ENCODE measurements around the gene PSMD5.

The PSMD5 gene

GRCh38 chr9:120776788-120777187, 65.9 kb downstream of the PSMD5 start:
- Histone ChIP-seq H3K9me3 (ENCODE audit: control insufficient read depth, low read length) (no peaks in the 10 kb centered on the region), H3K4me2 (ENCODE audit: low read length) (no peak overlapping the region), H2AFZ (no peak overlapping the region), H3K9ac (no peak overlapping the region), H3K4me1 (no peaks in the 10 kb centered on the region), H3K27me3 (ENCODE audit: control insufficient read depth, insufficient read depth, low read length) (no peaks in the 10 kb centered on the region), H3K36me3 (ENCODE audit: control insufficient read depth, insufficient read depth, low read length) (no peaks in the 10 kb centered on the region), H3K4me3 (ENCODE audit: low read depth, low read length) (no peak overlapping the region), H3K27ac (no peak overlapping the region), H3K79me2 (no peaks in the 10 kb centered on the region)
- TF ChIP-seq CTCF (IDR thresholded peaks at IDR 0.05): no peak

- Histone ChIP-seq H3K79me2 (no peaks in the 10 kb centered on the region), H3K9ac (no peak overlapping the region), H3K4me1 (no peaks in the 10 kb centered on the region), H3K27ac (no peak overlapping the region), H2AFZ (no peak overlapping the region), H3K27me3 (ENCODE audit: control insufficient read depth, insufficient read depth, low read length) (no peaks in the 10 kb centered on the region), H3K36me3 (ENCODE audit: control insufficient read depth, insufficient read depth, low read length) (no peaks in the 10 kb centered on the region), H3K9me3 (ENCODE audit: control insufficient read depth, low read length) (no peaks in the 10 kb centered on the region), H3K4me2 (ENCODE audit: low read length) (no peak overlapping the region), H3K4me3 (ENCODE audit: low read depth, low read length) (no peak overlapping the region)
- no peak for TF ChIP-seq CTCF (IDR thresholded peaks at IDR 0.05)
Observed at GRCh38 chr9:120775859-120776258, 66.9 kb downstream of the PSMD5 start.

- no peaks in the 10 kb centered on the region for H3K27me3 ChIP-seq (ENCODE audit: control insufficient read depth, insufficient read depth, low read length)
- no peak overlapping the region for H3K9ac ChIP-seq
- H3K36me3 ChIP-seq (ENCODE audit: control insufficient read depth, insufficient read depth, low read length): no peaks in the 10 kb centered on the region
- no peak overlapping the region for H3K4me3 ChIP-seq (ENCODE audit: low read depth, low read length)
- no peak overlapping the region for H3K4me2 ChIP-seq (ENCODE audit: low read length)
- no peaks in the 10 kb centered on the region for H3K9me3 ChIP-seq (ENCODE audit: control insufficient read depth, low read length)
- H3K27ac ChIP-seq: no peak overlapping the region
- no peaks in the 10 kb centered on the region for H3K4me1 ChIP-seq
- H2AFZ ChIP-seq: no peak overlapping the region
- H3K79me2 ChIP-seq: no peaks in the 10 kb centered on the region
- TF ChIP-seq CTCF (IDR thresholded peaks at IDR 0.05): no peak
Observed at GRCh38 chr9:120774719-120775118, 68.0 kb downstream of the PSMD5 start.

GRCh38 chr9:120773256-120773655, 69.5 kb downstream of the PSMD5 start:
- Histone ChIP-seq H3K4me3 (ENCODE audit: low read depth, low read length) (no peak overlapping the region), H3K36me3 (ENCODE audit: control insufficient read depth, insufficient read depth, low read length) (no peaks in the 10 kb centered on the region), H3K9ac (no peak overlapping the region), H3K4me2 (ENCODE audit: low read length) (no peak overlapping the region), H3K79me2 (no peaks in the 10 kb centered on the region), H2AFZ (no peak overlapping the region), H3K27ac (no peak overlapping the region), H3K27me3 (ENCODE audit: control insufficient read depth, insufficient read depth, low read length) (no peaks in the 10 kb centered on the region), H3K4me1 (peaks cover 1% of the 10 kb centered on the region), H3K9me3 (ENCODE audit: control insufficient read depth, low read length) (no peaks in the 10 kb centered on the region)
- TF ChIP-seq CTCF (IDR thresholded peaks at IDR 0.05): no peak

- no peak for TF ChIP-seq CTCF (IDR thresholded peaks at IDR 0.05)
- H3K4me2 ChIP-seq (ENCODE audit: low read length): no peak overlapping the region
- H2AFZ ChIP-seq: no peak overlapping the region
- no peaks in the 10 kb centered on the region for H3K79me2 ChIP-seq
- no peaks in the 10 kb centered on the region for H3K36me3 ChIP-seq (ENCODE audit: control insufficient read depth, insufficient read depth, low read length)
- H3K27me3 ChIP-seq (ENCODE audit: control insufficient read depth, insufficient read depth, low read length): no peaks in the 10 kb centered on the region
- peaks cover 9% of the 10 kb centered on the region for H3K4me1 ChIP-seq
- no peak overlapping the region for H3K27ac ChIP-seq
- H3K9ac ChIP-seq: no peak overlapping the region
- H3K4me3 ChIP-seq (ENCODE audit: low read depth, low read length): no peak overlapping the region
- no peaks in the 10 kb centered on the region for H3K9me3 ChIP-seq (ENCODE audit: control insufficient read depth, low read length)
Observed at GRCh38 chr9:120770931-120771330, 71.8 kb downstream of the PSMD5 start.

Measured in parathyroid adenoma (tissue), 2 donors.